A549 (cell line): ENCODE data around the gene PTPRD. TPM values are rescaled to one million over a fixed set of nuclear protein-coding genes. Genes with fewer than 3 reads are reported as not detected.

Source experiments
- ATAC-seq, 2 experiments: fragments of 200-7000 bp in 1 of 2; fragments of >200 bp in 1 of 2; cut with Nextera tagmentation in 1 of 2; cut with Tn5 transposase in 1 of 2; 3 replicates each; pipeline versions ENCODE4 v1.8.0 to v1.9.1; 2018 to 2020; ENCODE audit warnings: mild to moderate bottlenecking in 1 of 2, moderate library complexity in 1 of 2
- CTCF ChIA-PET: fragments of 300-600 bp; sonication (Branson Sonifier 250); formaldehyde crosslinking; extraction: SDS; loops from one replicate; lab custom pipeline; 2021; ENCODE audit warnings: antibody characterized with exemption, inconsistent platforms; lab: Yijun Ruan, JAX
- POLR2A ChIA-PET: fragments of 350-600 bp; formaldehyde crosslinking; extraction: SDS; loops from one replicate; lab custom pipeline; 2021; ENCODE audit warnings: antibody characterized with exemption, inconsistent platforms; lab: Yijun Ruan, JAX
- DNase-seq, 2 experiments: peaks; one replicate each; pipeline versions ENCODE4 v3.0.0 to v3.0.0-alpha.2; 2011 to 2016; ENCODE audit warnings: low read depth in 1 of 2, low spot score in 1 of 2
- FAIRE-seq: peaks from 2 replicates; lab custom pipeline; 2011; peaks lifted over from hg19 to GRCh38; lab: Jason Lieb, UNC
- H3K27ac ChIP-seq, 2 experiments: fragments of >200 bp; sonication (Bioruptor Twin); formaldehyde crosslinking; 3 replicates each; pipeline ENCODE4 v1.5.1; 2016 to 2017
- H3K4me1 ChIP-seq: fragments of >200 bp; sonication (Bioruptor Twin); formaldehyde crosslinking; 3 replicates; pipeline ENCODE4 v1.6.1; 2016
- H3K4me2 ChIP-seq: fragments of >200 bp; sonication (Bioruptor Twin); formaldehyde crosslinking; 3 replicates; pipeline ENCODE4 v1.6.1; 2016
- H3K4me3 ChIP-seq: fragments of >200 bp; sonication (Bioruptor Twin); formaldehyde crosslinking; 3 replicates; pipeline ENCODE4 v1.5.1; 2016
- H3K9me3 ChIP-seq: fragments of >200 bp; sonication (Bioruptor Twin); formaldehyde crosslinking; 3 replicates; pipeline ENCODE4 v1.6.1; 2016
- ATOH8 ChIP-seq: fragments of 250-450 bp; sonication (Bioruptor Pico); IDR thresholded peaks from 2 replicates; pipeline ENCODE4 v1.5.0; 2020; ENCODE audit warnings: low read depth, mild to moderate bottlenecking, moderate library complexity
- CBX2 ChIP-seq: fragments of 200-600 bp; sonication (generic); IDR thresholded peaks from 2 replicates; pipeline ENCODE4 v1.6.1; 2016; ENCODE audit warnings: low read depth, mild to moderate bottlenecking, borderline replicate concordance
- CBX8 ChIP-seq: fragments of 200-600 bp; sonication (generic); IDR thresholded peaks from 2 replicates; pipeline ENCODE4 v1.6.1; 2016
- CEBPB ChIP-seq, 2 experiments: fragments of >200 bp in 1 of 2; sonication (Bioruptor Twin) in 1 of 2; formaldehyde crosslinking in 1 of 2; IDR thresholded peaks; 2 replicates each; pipeline ENCODE4 v1.6.1; 2012 to 2016
- CHD2 ChIP-seq: fragments of 150-350 bp; IDR thresholded peaks from 2 replicates; pipeline ENCODE4 v1.6.1; 2014; ENCODE audit warnings: low read length; ENCODE audit not compliant: partially characterized antibody
- E2F6 ChIP-seq: IDR thresholded peaks from 2 replicates; pipeline ENCODE4 v1.6.1; 2012; ENCODE audit warnings: low read depth, borderline replicate concordance
- EHF ChIP-seq: fragments of 250-450 bp; sonication (Bioruptor Pico); IDR thresholded peaks from 2 replicates; pipeline ENCODE4 v1.5.0; 2020; ENCODE audit warnings: mild to moderate bottlenecking
- FOSL2 ChIP-seq, 2 experiments: fragments of 450-650 bp in 1 of 2; fragments of >200 bp in 1 of 2; sonication (Bioruptor Twin) in 1 of 2; formaldehyde crosslinking; IDR thresholded peaks; 2 replicates each; pipeline versions ENCODE4 v1.5.0 to v1.6.1; 2016 to 2020; ENCODE audit warnings: mild to moderate bottlenecking in 1 of 2, moderate library complexity in 1 of 2
- FOXS1 ChIP-seq: fragments of 250-450 bp; sonication (Bioruptor Pico); IDR thresholded peaks from 2 replicates; pipeline ENCODE4 v1.5.0; 2020; ENCODE audit warnings: mild to moderate bottlenecking, moderate library complexity
- GATA3 ChIP-seq: IDR thresholded peaks from 2 replicates; pipeline ENCODE4 v1.6.1; 2012; ENCODE audit warnings: borderline replicate concordance
- HDAC2 ChIP-seq: fragments of 200-600 bp; sonication (generic); IDR thresholded peaks from 2 replicates; pipeline ENCODE4 v1.6.1; 2016
- HMGXB4 ChIP-seq: fragments of 250-450 bp; sonication (Bioruptor Pico); IDR thresholded peaks from 2 replicates; pipeline ENCODE4 v1.5.0; 2021; ENCODE audit warnings: mild to moderate bottlenecking, moderate library complexity, borderline replicate concordance
- HOXB13 ChIP-seq: fragments of 250-450 bp; sonication (Bioruptor Pico); IDR thresholded peaks from 2 replicates; pipeline ENCODE4 v1.5.0; 2020; ENCODE audit warnings: low read depth, mild to moderate bottlenecking, moderate library complexity
- HOXB5 ChIP-seq: fragments of 250-450 bp; sonication (Bioruptor Pico); IDR thresholded peaks from 2 replicates; pipeline ENCODE4 v1.5.0; 2020; ENCODE audit warnings: mild to moderate bottlenecking, moderate library complexity
- JUN ChIP-seq, 2 experiments: fragments of >200 bp; sonication (Bioruptor Twin); formaldehyde crosslinking; IDR thresholded peaks; 2 replicates in 1 of 2; 3 replicates in 1 of 2; pipeline ENCODE4 v1.6.1; 2016 to 2017
- MAFK ChIP-seq: fragments of 450-650 bp; IDR thresholded peaks from 2 replicates; pipeline ENCODE4 v1.6.1; 2014; ENCODE audit not compliant: partially characterized antibody
- MYC ChIP-seq: IDR thresholded peaks from 2 replicates; pipeline ENCODE4 v1.6.1; 2012; ENCODE audit warnings: mild to moderate bottlenecking, inconsistent platforms, low read length, improper control_type of control experiment, borderline replicate concordance
- NPAS2 ChIP-seq: fragments of 250-450 bp; sonication (Bioruptor Pico); IDR thresholded peaks from 2 replicates; pipeline ENCODE4 v1.8.0; 2022; ENCODE audit warnings: mild to moderate bottlenecking, moderate library complexity, borderline replicate concordance
- NR3C1 ChIP-seq: fragments of >200 bp; sonication (Bioruptor Twin); formaldehyde crosslinking; IDR thresholded peaks from 3 replicates; pipeline ENCODE4 v1.6.1; 2017
- POLR2A ChIP-seq: IDR thresholded peaks from 2 replicates; pipeline ENCODE4 v1.6.1; 2012; ENCODE audit warnings: mild to moderate bottlenecking, low read length
- RARB ChIP-seq: fragments of 250-450 bp; sonication (Bioruptor Pico); IDR thresholded peaks from 2 replicates; pipeline ENCODE4 v1.8.0; 2021; ENCODE audit warnings: mild to moderate bottlenecking, moderate library complexity
- RCOR1 ChIP-seq: fragments of 150-350 bp; IDR thresholded peaks from 2 replicates; pipeline ENCODE4 v1.6.1; 2014; ENCODE audit warnings: antibody characterized with exemption, low read length, low read depth
- REST ChIP-seq: fragments of 200-600 bp; sonication (generic); IDR thresholded peaks from 2 replicates; pipeline ENCODE4 v1.6.1; 2016; ENCODE audit warnings: antibody characterized with exemption, mild to moderate bottlenecking, moderate library complexity
- RFX5 ChIP-seq: fragments of 450-650 bp; IDR thresholded peaks from 2 replicates; pipeline ENCODE4 v1.7.1; 2014; ENCODE audit warnings: antibody characterized with exemption, mild to moderate bottlenecking, moderate library complexity
- RNF2 ChIP-seq: fragments of 200-600 bp; sonication (generic); IDR thresholded peaks from 2 replicates; pipeline ENCODE4 v1.6.1; 2016; ENCODE audit warnings: low read depth, mild to moderate bottlenecking, antibody characterized with exemption, moderate library complexity, borderline replicate concordance
- SMC3 ChIP-seq: fragments of >200 bp; sonication (Bioruptor Twin); formaldehyde crosslinking; IDR thresholded peaks from 3 replicates; pipeline ENCODE4 v1.6.1; 2018; ENCODE audit warnings: inconsistent platforms
- TFCP2L1 ChIP-seq: fragments of 250-450 bp; sonication (Bioruptor Pico); IDR thresholded peaks from 2 replicates; pipeline ENCODE4 v1.5.0; 2021; ENCODE audit warnings: mild to moderate bottlenecking
- TP53 ChIP-seq: fragments of 250-450 bp; sonication (Bioruptor Pico); IDR thresholded peaks from 2 replicates; pipeline ENCODE4 v1.5.0; 2021; ENCODE audit warnings: mild to moderate bottlenecking, moderate library complexity
- ZFP36 ChIP-seq: fragments of 450-650 bp; IDR thresholded peaks from 2 replicates; pipeline ENCODE4 v1.6.1; 2014; ENCODE audit warnings: borderline replicate concordance; ENCODE audit not compliant: partially characterized antibody
- WGBS: methylation state at CpG from one replicate; pipeline ENCODE4 v1.1.6; 2017; ENCODE audit errors: missing lambda C conversion rate; 5-methylcytosine and 5-hydroxymethylcytosine counted together
- polyA plus RNA-seq, 4 experiments: library from polyadenylated mRNA; depleted of rRNA in 3 of 4; stranded (reverse); fragments of >200 nt; fragmentation: RNase III in 1 of 4; extraction: RNeasy Plus Mini Kit Qiagen cat#74134 plus additional on column Dnase treatment in 1 of 4; gene quantifications; 2 replicates in 3 of 4; 3 replicates in 1 of 4; pipeline ENCODE4 v1.2.3, GENCODE V29; 2011 to 2017

Gene PTPRD
- polyA plus RNA-seq, 2 of the 4 experiments (the other 2 are of a cell fraction), result 0.39 to 1.3 TPM

- no peak for ATAC-seq
- POLR2A ChIA-PET, result no interaction called here
These were observed 2076.0 kb downstream of the PTPRD start for GRCh38 chr9:8536845-8537244.

GRCh38 chr9:8534828-8535227 is 2078.0 kb downstream of the PTPRD start:
- Histone ChIP-seq H3K27ac (no peak overlapping the region), H3K4me3 (no peak overlapping the region), H3K4me2 (no peak overlapping the region), H3K4me1 (no peaks in the 10 kb centered on the region), H3K9me3 (no peaks in the 10 kb centered on the region)
- ATAC-seq, result no peak
- no peak for FAIRE-seq
- no peak for DNase-seq
- WGBS, result 20% methylated on average over 1 of the region's 1 CpG
- ChIA-PET CTCF (no interaction called here), POLR2A (no interaction called here)
- TF ChIP-seq FOSL2 (IDR thresholded peaks at IDR 0.05), result no peak
- TF ChIP-seq FOSL2 (CRISPR knock-in tag; IDR thresholded peaks at IDR 0.05), result no peak
- no peak for TF ChIP-seq ATOH8 (CRISPR knock-in tag)
- TF ChIP-seq CHD2, result no peak
- no peak for TF ChIP-seq RNF2
- TF ChIP-seq RCOR1, result no peak
- no peak for TF ChIP-seq HOXB5 (CRISPR knock-in tag)
- TF ChIP-seq MAFK, result no peak
- TF ChIP-seq JUN (IDR thresholded peaks at IDR 0.05), result no peak
- TF ChIP-seq SMC3, result no peak
- no peak for TF ChIP-seq GATA3
- TF ChIP-seq HDAC2, result no peak
- TF ChIP-seq MYC, result no peak
- no peak for TF ChIP-seq FOXS1 (CRISPR knock-in tag)

More at GRCh38 chr9:8536845-8537244, 2076.0 kb downstream of the PTPRD start:
- TF ChIP-seq POLR2A, result no peak
- no peak for TF ChIP-seq EHF (CRISPR knock-in tag)
- TF ChIP-seq E2F6, result no peak
- no peak for TF ChIP-seq ZFP36
- TF ChIP-seq ATOH8 (CRISPR knock-in tag), result no peak
- TF ChIP-seq MAFK, result no peak
- TF ChIP-seq HMGXB4, result no peak
- no peak for TF ChIP-seq REST
- TF ChIP-seq NR3C1, result no peak
- no peak for TF ChIP-seq RFX5
- no peak for TF ChIP-seq HOXB5 (CRISPR knock-in tag)
- no peak for TF ChIP-seq CBX2
- TF ChIP-seq MYC, result no peak
- TF ChIP-seq TFCP2L1 (CRISPR knock-in tag), result no peak
- no peak for TF ChIP-seq CBX8
- no peak for TF ChIP-seq CEBPB (IDR thresholded peaks at IDR 0.05)
- TF ChIP-seq TP53 (CRISPR knock-in tag), result no peak
- TF ChIP-seq HOXB13, result no peak
- TF ChIP-seq NPAS2 (CRISPR knock-in tag), result no peak
- no peak for TF ChIP-seq RARB (CRISPR knock-in tag)
- FAIRE-seq (no peak), DNase-seq (no peak)
- CTCF ChIA-PET, result no interaction called here
- 6% methylated on average over 2 of the region's 2 CpGs for WGBS
- Histone ChIP-seq H3K4me1 (no peaks in the 10 kb centered on the region), H3K4me3 (no peak overlapping the region), H3K9me3 (no peaks in the 10 kb centered on the region), H3K27ac (no peak overlapping the region), H3K4me2 (no peak overlapping the region)
